Myocyte (in vitro differentiated cells): ENCODE data around the gene PIGV. TPM values are rescaled to one million over a fixed set of nuclear protein-coding genes. Genes with fewer than 3 reads are reported as not detected.
A peak's percentile ranks its signal among the peaks of the same experiment; 100 is the strongest.

ENCODE experiments used
- DNase-seq: peaks from one replicate; pipeline ENCODE4 v3.0.0-alpha.2; 2012; ENCODE audit warnings: low read depth
- total RNA-seq: library from RNA; depleted of rRNA; stranded (reverse); fragments of >200 nt; gene quantifications from 2 replicates; pipeline ENCODE4 v1.2.3, GENCODE V29; 2014

PIGV gene
- total RNA-seq, 1 donor from 2014 or later, result 18.6 TPM

- peak; percentile 87 for DNase-seq
Measured at GRCh38 chr1:26772687-26773086, 15.1 kb upstream of the PIGV start.

GRCh38 chr1:26774462-26774861, 13.3 kb upstream of the PIGV start:
- DNase-seq, result no peak

- no peak for DNase-seq
Measured at GRCh38 chr1:26775666-26776065, 12.1 kb upstream of the PIGV start.

- DNase-seq, result no peak
Measured at GRCh38 chr1:26779098-26779668, 8.6 kb upstream of the PIGV start.

- DNase-seq, result no peak
Measured at GRCh38 chr1:26780344-26780957, 7.3 kb upstream of the PIGV start.

GRCh38 chr1:26781206-26781825, 6.4 kb upstream of the PIGV start:
- no peak for DNase-seq

- no peak for DNase-seq
Measured at GRCh38 chr1:26782521-26783212, 5.1 kb upstream of the PIGV start.

GRCh38 chr1:26783646-26784022, 4.1 kb upstream of the PIGV start:
- no peak for DNase-seq

- DNase-seq, result peak; percentile 45
Measured at GRCh38 chr1:26784023-26784871, 3.5 kb upstream of the PIGV start.

GRCh38 chr1:26784886-26785285, 2.9 kb upstream of the PIGV start:
- DNase-seq, result no peak

- peak; percentile 17 for DNase-seq
Measured at GRCh38 chr1:26785611-26786436, 1.9 kb upstream of the PIGV start.

GRCh38 chr1:26786437-26787380, 1.0 kb upstream of the PIGV start:
- DNase-seq, result peak; percentile 85

- peak; percentile 65 for DNase-seq
Measured at GRCh38 chr1:26787381-26787705, 407 bp upstream of the PIGV start.

GRCh38 chr1:26788515-26788785, 700 bp downstream of the PIGV start:
- no peak for DNase-seq

- DNase-seq, result peak; percentile 85
Measured at GRCh38 chr1:26788836-26789611, 1.3 kb downstream of the PIGV start.

GRCh38 chr1:26789612-26789865, 1.8 kb downstream of the PIGV start:
- no peak for DNase-seq

- no peak for DNase-seq
Measured at GRCh38 chr1:26789931-26790330, 2.2 kb downstream of the PIGV start.

GRCh38 chr1:26790551-26790953, 2.8 kb downstream of the PIGV start:
- DNase-seq, result no peak

- no peak for DNase-seq
Measured at GRCh38 chr1:26791148-26791547, 3.4 kb downstream of the PIGV start.
